ACHN (cell line): ENCODE data around the gene LAMA3.
A peak's percentile ranks its signal among the peaks of the same experiment; 100 is the strongest.

Experiments used
- DNase-seq: peaks from one replicate; pipeline ENCODE4 v3.0.0-alpha.2; 2015
- in situ Hi-C: cut with HindIII; loops from 2 replicates; pipeline ENCODE4 v1.10.0; 2017; ENCODE audit warnings: low sequenced_read_pairs, low pct_ligation_motif_present, low pct_unique_long_range_greater_than_20kb

LAMA3 gene

GRCh38 chr18:23981369-23981980 is 292.2 kb downstream of the LAMA3 start:
- in situ Hi-C loops: no loop called here
- no peak for DNase-seq

GRCh38 chr18:23982155-23983079 is 293.2 kb downstream of the LAMA3 start:
- in situ Hi-C loops: no loop called here
- DNase-seq: peak; percentile 29

- no peak for DNase-seq
- in situ Hi-C loops: no loop called here
Observed at GRCh38 chr18:23983112-23983511, 293.9 kb downstream of the LAMA3 start.

GRCh38 chr18:23986600-23987359 is 297.5 kb downstream of the LAMA3 start:
- in situ Hi-C loops: no loop called here
- no peak for DNase-seq

- in situ Hi-C loops: no loop called here
- no peak for DNase-seq
Observed at GRCh38 chr18:23990474-23991410, 301.5 kb downstream of the LAMA3 start.

GRCh38 chr18:23992089-23992940 is 303.1 kb downstream of the LAMA3 start:
- in situ Hi-C loops: no loop called here
- DNase-seq: no peak

GRCh38 chr18:23992941-23993280 is 303.7 kb downstream of the LAMA3 start:
- no peak for DNase-seq
- in situ Hi-C loops: no loop called here

- in situ Hi-C loops: no loop called here
- DNase-seq: peak; percentile 73
Observed at GRCh38 chr18:23994361-23994902, 305.2 kb downstream of the LAMA3 start.

- in situ Hi-C loops: no loop called here
- DNase-seq: no peak
Observed at GRCh38 chr18:23995180-23995579, 305.9 kb downstream of the LAMA3 start.

- no peak for DNase-seq
- in situ Hi-C loops: no loop called here
Observed at GRCh38 chr18:23998018-23998417, 308.8 kb downstream of the LAMA3 start.

- DNase-seq: no peak
Observed at GRCh38 chr18:23998820-23999219, 309.6 kb downstream of the LAMA3 start.

GRCh38 chr18:24000613-24001490 is 311.6 kb downstream of the LAMA3 start:
- no peak for DNase-seq
- in situ Hi-C loops: no loop called here

More at GRCh38 chr18:23998820-23999219, 309.6 kb downstream of the LAMA3 start:
- in situ Hi-C loops: no loop called here

- DNase-seq: no peak
- in situ Hi-C loops: no loop called here
Observed at GRCh38 chr18:24002479-24002878, 313.2 kb downstream of the LAMA3 start.

GRCh38 chr18:24003288-24003687 is 314.0 kb downstream of the LAMA3 start:
- in situ Hi-C loops: no loop called here
- DNase-seq: no peak

GRCh38 chr18:24003903-24004640 is 314.8 kb downstream of the LAMA3 start:
- in situ Hi-C loops: no loop called here

More at GRCh38 chr18:24003903-24004640, 314.8 kb downstream of the LAMA3 start:
- DNase-seq: no peak
